SK-N-SH (cell line): Measurements from ENCODE around the gene CHDH.

Source experiments
- CTCF ChIP-seq: fragments of 200-600 bp; sonication (generic); IDR thresholded peaks from 2 replicates; pipeline ENCODE4 v1.6.1; 2017; ENCODE audit warnings: antibody characterized with exemption, mild to moderate bottlenecking, moderate library complexity
- GATA2 ChIP-seq: sonication (generic); formaldehyde crosslinking; IDR thresholded peaks from 2 replicates; pipeline ENCODE4 v1.5.0; 2020; ENCODE audit warnings: mild to moderate bottlenecking, missing genetic modification reagents
- JUND ChIP-seq: IDR thresholded peaks from 2 replicates; pipeline ENCODE4 v1.4.0; 2012
- MEF2A ChIP-seq: IDR thresholded peaks from 2 replicates; pipeline ENCODE4 v1.4.0; 2012; ENCODE audit warnings: low read depth, borderline replicate concordance
- MXI1 ChIP-seq: IDR thresholded peaks from 2 replicates; pipeline ENCODE4 v1.6.1; 2012; ENCODE audit warnings: mild to moderate bottlenecking, low read depth, low read length, improper control_type of control experiment
- POLR2AphosphoS5 ChIP-seq: IDR thresholded peaks from 2 replicates; pipeline ENCODE4 v1.6.1; 2012; ENCODE audit warnings: low read depth, low read length
- RAD21 ChIP-seq: IDR thresholded peaks from 2 replicates; pipeline ENCODE4 v1.6.1; 2012; ENCODE audit warnings: mild to moderate bottlenecking, low read length
- SIN3A ChIP-seq: IDR thresholded peaks from 2 replicates; pipeline ENCODE4 v1.6.1; 2012; ENCODE audit warnings: low read depth, mild to moderate bottlenecking, low read length, moderate library complexity, borderline replicate concordance
- TAF1 ChIP-seq: IDR thresholded peaks from 2 replicates; pipeline ENCODE4 v1.6.1; 2012; ENCODE audit warnings: low read depth, mild to moderate bottlenecking, low read length, moderate library complexity, borderline replicate concordance
- TCF12 ChIP-seq: IDR thresholded peaks from 2 replicates; pipeline ENCODE4 v1.4.0; 2012

GRCh38 chr3:53822331-53822741 is 23.9 kb downstream of the CHDH start:
- TF ChIP-seq CTCF (no peak), RAD21 (no peak), SIN3A (no peak), GATA2 (no peak), TCF12 (no peak), TAF1 (no peak), MXI1 (no peak), JUND (no peak), MEF2A (no peak), POLR2AphosphoS5 (no peak)
